Thyroid gland (tissue), 4 donors: ENCODE measurements around the gene KCNRG.

Experiments
- CTCF ChIP-seq, 6 experiments: fragments of 200-600 bp in 3 of 6; fragments of 450-650 bp in 3 of 6; sonication (generic) in 3 of 6; IDR thresholded peaks; one replicate each; pipeline ENCODE4 v1.5.1; 2016 to 2019; ENCODE audit warnings: antibody characterized with exemption in 6 of 6, mild to moderate bottlenecking in 2 of 6, inconsistent platforms in 1 of 6, moderate library complexity in 1 of 6
- POLR2A ChIP-seq, 2 donors: fragments of 450-650 bp; IDR thresholded peaks; one replicate each; pipeline ENCODE4 v1.6.1; 2017; ENCODE audit warnings: antibody characterized with exemption in 2 of 2, mild to moderate bottlenecking in 2 of 2, moderate library complexity in 1 of 2

- TF ChIP-seq CTCF (IDR thresholded peaks at IDR 0.05), result no peak
- no peak for TF ChIP-seq POLR2A (IDR thresholded peaks at IDR 0.05)
These were observed 35.0 kb upstream of the KCNRG start for GRCh38 chr13:49980266-49980665.
